ENCODE measurements around the gene ITGAL. TPM values are rescaled to one million over a fixed set of nuclear protein-coding genes. Genes with fewer than 3 reads are reported as not detected.
"Not testable (repeated sequence)": the region's sequence is repeated elsewhere in the genome, so short reads cannot be mapped to it uniquely, and the experiment has no call there.

The ITGAL gene
- total and polyA plus RNA-seq, 7 donors: 0.60 to 20.7 (median 2.8) TPM

GRCh38 chr16:30446203-30446595, 26.3 kb upstream of the ITGAL start:
- H3K27ac ChIP-seq: peak overlapping the region; percentile 90 to 99 (median 96)
- peaks cover 0 to 22% (median 14%) of the 10 kb centered on the region in 4 donors for H3K4me1 ChIP-seq
- TF ChIP-seq CTCF (IDR thresholded peaks at IDR 0.05): no peak
- no peak for TF ChIP-seq EP300 (IDR thresholded peaks at IDR 0.05)
- no peak for TF ChIP-seq POLR2A (IDR thresholded peaks at IDR 0.05)
- no peak for TF ChIP-seq POLR2AphosphoS5 (IDR thresholded peaks at IDR 0.05)
- H3K36me3 ChIP-seq: peaks cover 0 to 19% (median 0%) of the 10 kb centered on the region in 4 donors
- no peaks in the 10 kb centered on the region for H3K9me3 ChIP-seq
- peak overlapping the region; percentile 69 to 99 (median 80) for H3K4me3 ChIP-seq
- H3K27me3 ChIP-seq: no peaks in the 10 kb centered on the region
- no peak for DNase-seq
- intact Hi-C loops (cut with DNase I): loop anchor here (5.0 kb wide), 1 partner anchor 81 kb away; the partner anchor contains the start of gene ZNF768
- 63 to 77% methylated on average over 10 of the region's 10 CpGs for WGBS, 2 donors

- 25 to 65% methylated on average over 12 of the region's 12 CpGs for WGBS, 2 donors
- Histone ChIP-seq H3K36me3 (peaks cover 0 to 19% (median 0%) of the 10 kb centered on the region in 4 donors), H3K4me1 (peaks cover 0 to 22% (median 14%) of the 10 kb centered on the region in 4 donors), H3K4me3 (no peak overlapping the region), H3K9me3 (no peaks in the 10 kb centered on the region), H3K27me3 (no peaks in the 10 kb centered on the region), H3K27ac (no peak overlapping the region)
- TF ChIP-seq EP300 (IDR thresholded peaks at IDR 0.05): no peak
- TF ChIP-seq POLR2AphosphoS5 (IDR thresholded peaks at IDR 0.05): no peak
- no peak for TF ChIP-seq CTCF (IDR thresholded peaks at IDR 0.05)
- no peak for TF ChIP-seq POLR2A (IDR thresholded peaks at IDR 0.05)
- intact Hi-C loops (cut with DNase I): loop anchor here (5.0 kb wide), 1 partner anchor 80 kb away; the partner anchor contains the start of gene ZNF768
- DNase-seq: no peak
Measured at GRCh38 chr16:30447512-30448226, 24.9 kb upstream of the ITGAL start.

DNA sequence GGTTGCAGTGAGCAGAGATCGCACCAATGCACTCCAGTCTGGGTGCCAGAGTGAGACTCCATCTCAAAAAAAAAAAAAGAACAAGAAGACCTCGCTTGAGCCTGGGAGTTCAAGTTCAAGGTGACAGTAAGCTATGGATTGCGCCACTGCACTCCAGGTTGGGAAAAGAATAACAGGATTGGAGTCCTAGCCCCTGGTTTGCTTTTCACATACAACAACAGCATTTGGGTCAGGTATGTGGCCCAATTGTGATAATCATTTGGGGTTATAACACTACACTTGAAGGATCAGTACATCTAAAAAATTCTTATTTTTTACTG, 23.5 kb upstream of the ITGAL start:
- no peak for DNase-seq
- WGBS, 2 donors: 95% methylated on average over 3 of the region's 3 CpGs
- Histone ChIP-seq H3K36me3 (peaks cover 0 to 5% (median 0%) of the 10 kb centered on the region in 4 donors), H3K27ac (no peak overlapping the region), H3K4me1 (peaks cover 0 to 16% (median 12%) of the 10 kb centered on the region in 4 donors), H3K9me3 (no peaks in the 10 kb centered on the region), H3K4me3 (no peak overlapping the region), H3K27me3 (no peaks in the 10 kb centered on the region)
- intact Hi-C loops (cut with DNase I): loop anchor here (5.0 kb wide), 1 partner anchor 78 kb away; the partner anchor contains the start of gene ZNF768
- TF ChIP-seq EP300 (IDR thresholded peaks at IDR 0.05) (no peak), POLR2A (IDR thresholded peaks at IDR 0.05) (no peak), POLR2AphosphoS5 (IDR thresholded peaks at IDR 0.05) (no peak), CTCF (IDR thresholded peaks at IDR 0.05) (no peak)

GRCh38 chr16:30452709-30453580, 19.6 kb upstream of the ITGAL start:
- H3K27me3 ChIP-seq; H3K4me3 ChIP-seq; H3K9me3 ChIP-seq; intact Hi-C loops (cut with DNase I); H3K4me1 ChIP-seq; H3K27ac ChIP-seq; H3K36me3 ChIP-seq; DNase-seq: not testable (repeated sequence)
- 28 to 59% methylated on average over 20 of the region's 20 CpGs for WGBS, 2 donors

DNA sequence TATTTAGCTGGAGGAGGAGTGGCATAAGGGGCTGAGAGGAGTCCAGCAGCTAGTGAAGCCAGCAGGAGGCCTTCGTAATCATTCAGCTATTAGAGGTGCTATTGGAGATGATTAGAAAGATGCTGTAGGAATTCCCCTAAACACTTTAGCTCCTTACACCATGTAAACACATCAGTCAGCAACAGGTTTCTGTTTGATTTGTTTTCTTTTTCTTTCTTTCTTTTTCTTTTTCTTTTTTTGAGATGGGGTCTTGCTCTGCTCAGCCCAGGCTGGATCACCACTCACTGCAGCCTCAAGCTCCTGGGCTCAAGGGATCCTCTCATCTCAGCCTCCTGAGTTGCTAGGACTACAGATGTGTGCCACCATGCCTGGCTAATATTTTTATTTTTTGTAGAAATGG, 16.2 kb upstream of the ITGAL start:
- intact Hi-C loops (cut with DNase I): no loop called here
- WGBS, 2 donors: 95 to 100% methylated on average over 1 of the region's 1 CpG
- H3K9me3 ChIP-seq: no peaks in the 10 kb centered on the region
- no peak overlapping the region for H3K27ac ChIP-seq
- no peaks in the 10 kb centered on the region for H3K27me3 ChIP-seq
- no peaks in the 10 kb centered on the region for H3K36me3 ChIP-seq
- TF ChIP-seq POLR2AphosphoS5 (IDR thresholded peaks at IDR 0.05): no peak
- TF ChIP-seq EP300 (IDR thresholded peaks at IDR 0.05): no peak
- TF ChIP-seq POLR2A (IDR thresholded peaks at IDR 0.05): no peak
- no peak for TF ChIP-seq CTCF (IDR thresholded peaks at IDR 0.05)
- no peaks in the 10 kb centered on the region for H3K4me1 ChIP-seq
- H3K4me3 ChIP-seq: no peak overlapping the region
- no peak for DNase-seq

Measured in sigmoid colon (tissue), 7 donors.